Activated CD4-positive, alpha-beta T cell treated with anti-CD3 and anti-CD28 coated beads, Interleukin-2, amount 50 U/mL, for 48 hours (primary cell): ENCODE results near the gene UBFD1.
"Not testable (repeated sequence)": the region's sequence is repeated elsewhere in the genome, so short reads cannot be mapped to it uniquely, and the experiment has no call there.

Experiments
- DNase-seq, 2 experiments: peaks; one replicate each; pipeline ENCODE4 v3.0.0-alpha.2; 2020

Gene UBFD1

GRCh38 chr16:23570992-23571632 is 13.6 kb downstream of the UBFD1 start:
- DNase-seq = no peak

GRCh38 chr16:23571895-23572294 is 14.4 kb downstream of the UBFD1 start:
- no peak for DNase-seq

DNA sequence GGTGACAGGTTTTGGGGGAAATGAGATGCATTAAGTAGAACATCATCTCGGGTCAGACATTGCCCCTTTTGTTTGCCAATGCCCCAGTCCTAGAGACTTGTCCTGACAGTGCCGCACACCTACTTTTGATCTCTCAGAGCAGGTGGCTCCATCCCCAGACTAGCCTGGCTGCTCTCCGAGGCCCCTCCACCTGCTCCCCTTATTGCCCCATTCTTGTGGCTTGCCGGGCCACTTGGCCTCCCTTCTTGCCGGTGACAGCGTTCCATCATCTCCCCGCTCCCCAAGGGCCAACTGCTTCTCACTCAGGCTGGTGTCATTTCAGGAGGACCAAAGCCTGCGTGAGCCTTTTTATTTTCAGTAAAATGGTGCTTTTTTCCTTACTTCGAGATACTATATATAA is 14.9 kb downstream of the UBFD1 start:
- DNase-seq = no peak

- no peak for DNase-seq
These were observed 16.3 kb downstream of the UBFD1 start for GRCh38 chr16:23573817-23574216.

DNA sequence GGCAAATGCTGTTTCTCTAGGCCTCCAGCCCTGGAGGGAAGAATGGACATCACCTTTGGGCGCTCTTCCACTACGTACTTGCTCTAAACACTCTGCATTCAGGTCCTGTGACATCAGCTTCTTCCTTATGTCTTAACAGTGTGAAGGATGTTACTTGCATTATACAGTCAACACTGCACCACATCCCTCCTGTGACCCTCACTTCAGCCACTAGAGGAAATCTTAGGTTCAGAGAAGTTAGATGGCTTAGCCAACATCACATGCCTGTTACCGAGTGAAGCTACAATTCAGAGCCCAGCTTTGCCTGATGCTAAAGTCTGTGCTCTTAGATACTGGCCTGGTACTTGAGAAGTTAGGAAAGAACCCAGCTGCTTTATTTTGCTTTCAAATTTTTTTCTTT is 18.3 kb downstream of the UBFD1 start:
- no peak for DNase-seq

- no peak for DNase-seq
These were observed 20.0 kb downstream of the UBFD1 start for GRCh38 chr16:23577493-23577892.

DNA sequence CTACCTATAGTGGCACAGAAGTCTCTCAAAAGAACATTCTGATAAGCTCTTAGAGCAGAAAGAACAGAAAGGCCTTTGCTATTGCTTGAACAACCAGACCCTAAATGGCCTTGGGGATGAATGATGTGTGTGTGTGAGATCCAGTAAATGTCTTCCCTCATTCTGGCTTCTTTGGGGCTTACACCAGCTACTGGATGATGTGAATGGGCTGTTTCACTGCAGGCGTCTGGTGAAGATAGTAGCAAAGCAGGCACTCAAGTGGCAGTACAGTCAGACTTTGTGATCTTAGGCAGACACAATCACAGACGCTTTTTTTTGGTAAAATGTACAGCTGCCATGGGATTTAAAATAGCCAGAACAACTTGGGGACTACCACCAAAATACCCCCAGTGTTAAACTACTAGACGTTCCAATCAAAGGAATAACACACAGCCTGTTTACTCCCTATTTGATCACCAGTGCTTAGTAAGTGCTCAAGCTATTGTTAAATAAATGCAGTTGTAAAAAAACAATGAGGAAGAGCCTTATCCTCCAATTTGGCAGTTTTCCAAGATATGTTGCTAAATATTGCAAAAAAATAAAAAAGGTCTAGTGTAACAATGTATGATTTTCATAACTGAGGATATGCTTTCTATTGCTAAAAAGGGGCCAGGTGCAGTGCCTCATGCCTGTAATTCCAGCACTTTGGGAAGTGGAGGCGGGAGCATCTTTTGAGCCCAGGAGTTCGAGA is 20.7 kb downstream of the UBFD1 start:
- DNase-seq = no peak

GRCh38 chr16:23579371-23579770 is 21.8 kb downstream of the UBFD1 start:
- no peak for DNase-seq

GRCh38 chr16:23580391-23580790 is 22.9 kb downstream of the UBFD1 start:
- DNase-seq = no peak

- DNase-seq = no peak
These were observed 24.2 kb downstream of the UBFD1 start for GRCh38 chr16:23581764-23582163.

GRCh38 chr16:23583271-23583670 is 25.7 kb downstream of the UBFD1 start:
- DNase-seq = not testable (repeated sequence)

DNA sequence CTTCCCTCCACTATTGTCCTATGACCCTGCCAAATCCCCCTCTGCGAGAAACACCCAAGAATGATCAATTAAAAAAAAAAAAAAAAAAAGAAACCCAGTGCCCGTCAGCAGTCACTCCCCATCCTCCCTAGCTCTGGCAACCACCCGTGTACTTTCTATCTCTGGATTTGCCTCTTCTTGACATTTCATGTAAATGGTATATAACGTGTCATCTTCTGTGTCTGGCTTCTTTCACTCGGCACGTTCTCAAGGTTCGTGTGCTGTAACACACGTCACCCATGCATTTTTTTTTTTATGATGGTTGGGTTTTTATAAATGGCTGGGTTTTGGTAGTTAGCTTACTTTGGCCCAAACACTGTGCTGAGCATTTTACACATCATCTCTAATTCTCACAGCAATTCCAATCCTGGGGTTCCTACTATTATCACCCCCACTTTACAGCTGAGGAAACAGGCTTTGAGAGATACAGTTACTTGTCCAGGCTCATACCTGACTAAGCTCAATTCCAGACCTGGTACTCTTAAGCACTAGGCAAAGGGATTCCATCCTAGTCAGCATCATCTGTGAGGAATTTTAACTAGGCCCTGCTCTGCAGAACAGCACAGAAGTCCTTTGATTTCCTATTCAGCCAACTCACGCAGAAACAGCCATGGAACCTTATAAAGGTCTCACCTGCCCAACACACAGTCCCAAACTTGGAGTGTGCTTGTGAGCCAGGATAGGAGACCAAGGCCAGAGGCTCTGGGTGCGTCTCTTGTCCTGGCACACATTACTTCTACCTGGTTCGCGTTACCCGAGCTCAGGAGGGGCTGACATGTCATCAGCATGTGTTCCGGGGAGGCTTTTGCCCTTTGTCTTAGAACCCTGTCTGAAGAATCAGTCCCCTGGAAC is 26.9 kb downstream of the UBFD1 start:
- no peak for DNase-seq

GRCh38 chr16:23587726-23588125 is 30.2 kb downstream of the UBFD1 start:
- DNase-seq = no peak

DNA sequence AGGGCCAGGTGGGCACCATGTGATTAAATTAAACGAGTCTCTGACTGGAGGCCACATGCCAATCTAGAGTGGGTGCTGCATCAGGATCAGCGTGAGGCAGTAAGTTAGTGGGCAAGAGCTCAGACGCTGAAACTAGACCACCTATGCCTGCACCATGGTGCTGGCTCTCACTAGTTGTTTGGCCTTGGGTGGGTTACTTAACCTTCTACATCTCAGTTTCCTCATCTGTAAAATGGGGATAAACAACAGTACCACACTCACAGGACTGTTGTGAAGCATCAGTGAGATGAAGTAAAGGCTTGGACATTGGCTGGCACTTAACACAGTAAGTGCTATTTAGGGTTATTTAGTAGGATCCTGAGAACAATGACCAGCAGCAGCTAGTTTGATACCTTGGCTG is 32.7 kb downstream of the UBFD1 start:
- no peak for DNase-seq

DNA sequence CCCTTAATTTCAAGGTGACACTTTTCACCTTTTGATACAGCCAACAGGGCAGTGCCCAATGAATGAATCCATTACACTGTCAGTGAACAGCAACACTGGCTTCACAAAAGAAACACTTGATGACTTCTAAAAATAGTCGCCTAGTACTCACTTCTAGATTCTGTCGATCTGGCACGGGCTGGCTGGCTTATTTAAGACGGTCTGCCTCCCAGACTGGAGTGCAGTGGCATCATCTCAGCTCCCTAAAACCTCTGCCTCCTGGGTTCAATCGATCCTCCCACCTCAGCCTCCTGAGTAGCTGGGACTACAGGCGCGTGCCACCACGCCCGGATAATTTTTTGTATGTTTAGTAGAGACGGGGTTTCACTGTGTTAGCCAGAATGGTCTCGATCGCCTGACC is 36.7 kb downstream of the UBFD1 start:
- DNase-seq = no peak

DNA sequence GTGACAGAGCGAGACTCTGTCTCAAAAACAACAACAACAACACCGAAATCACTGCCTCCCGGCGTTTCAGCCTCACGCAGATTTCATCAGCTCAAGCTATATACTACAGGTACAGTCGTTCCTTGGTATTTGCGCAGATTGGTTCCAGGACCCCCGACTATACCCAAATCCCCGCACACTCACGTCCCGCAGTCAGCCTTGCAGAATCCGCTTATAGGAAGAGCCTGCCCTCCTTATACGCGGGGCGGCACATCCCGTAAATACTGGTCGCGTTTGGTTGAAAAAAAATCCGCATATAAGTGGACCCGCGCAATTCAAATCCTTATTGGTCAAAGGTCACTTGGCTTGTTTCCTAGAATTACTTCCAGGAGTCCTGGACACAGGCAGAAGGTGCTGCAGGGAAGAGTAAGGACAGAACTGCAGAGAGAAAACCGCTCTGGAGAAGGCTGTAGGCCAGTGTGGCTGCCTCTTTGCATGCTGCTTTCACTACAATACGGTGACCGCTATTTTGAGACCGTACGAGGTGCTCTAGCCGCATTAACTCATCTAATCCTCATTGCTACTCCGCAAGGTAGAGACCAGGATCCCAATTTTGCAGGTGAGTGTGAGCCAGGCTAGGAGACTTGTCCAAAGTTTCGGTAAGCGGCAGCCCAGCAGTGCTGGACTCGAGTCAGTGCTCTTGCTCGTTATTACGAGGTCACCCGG is 37.9 kb downstream of the UBFD1 start:
- DNase-seq = no peak

DNA sequence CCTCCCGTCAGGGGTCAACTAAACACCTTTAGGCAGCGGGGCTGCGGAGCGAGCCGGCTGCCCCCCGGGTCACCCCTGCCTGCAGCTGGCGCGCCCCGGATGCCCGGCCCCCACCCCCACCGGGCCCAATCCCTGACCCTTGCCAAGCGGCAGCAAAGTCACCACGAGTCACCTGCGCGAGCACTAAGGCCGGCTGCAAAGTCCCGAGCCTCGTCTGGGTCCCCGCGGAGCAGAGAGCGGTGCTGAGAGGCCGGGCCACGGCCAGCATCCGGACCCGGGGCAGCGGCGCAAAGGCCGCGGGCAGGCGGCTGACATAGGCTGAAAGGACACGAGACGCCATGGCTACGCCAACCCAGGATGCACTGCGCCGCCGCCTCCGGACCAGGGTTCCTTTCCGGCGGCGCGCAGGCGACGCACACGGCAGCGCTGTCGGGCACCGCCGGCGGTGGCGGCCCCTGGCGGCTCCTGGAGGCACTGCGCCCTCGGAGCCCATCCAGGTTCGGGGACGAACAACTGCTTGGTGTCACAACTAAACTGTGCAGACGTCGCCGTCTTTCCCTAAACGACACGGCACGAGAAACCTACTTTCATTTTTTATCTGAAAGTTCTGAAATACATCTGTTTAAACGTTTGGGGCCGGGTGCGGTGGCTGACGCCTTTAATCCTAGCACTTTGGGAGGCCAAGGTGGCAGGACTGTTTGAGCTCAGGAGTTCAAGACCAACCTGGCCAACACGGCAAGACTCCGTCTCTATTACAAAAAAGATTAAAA is 38.6 kb downstream of the UBFD1 start, which contains the start of gene NDUFAB1:
NDUFAB1 (minus strand) TSS at position 366 of the 770 bp plus-strand sequence; CDS start at position 340, 26 bp downstream.
- peak; percentile 91 to 93 for DNase-seq

- DNase-seq = peak; percentile 7 to 16
These were observed 39.7 kb downstream of the UBFD1 start for GRCh38 chr16:23597003-23597756.

DNA sequence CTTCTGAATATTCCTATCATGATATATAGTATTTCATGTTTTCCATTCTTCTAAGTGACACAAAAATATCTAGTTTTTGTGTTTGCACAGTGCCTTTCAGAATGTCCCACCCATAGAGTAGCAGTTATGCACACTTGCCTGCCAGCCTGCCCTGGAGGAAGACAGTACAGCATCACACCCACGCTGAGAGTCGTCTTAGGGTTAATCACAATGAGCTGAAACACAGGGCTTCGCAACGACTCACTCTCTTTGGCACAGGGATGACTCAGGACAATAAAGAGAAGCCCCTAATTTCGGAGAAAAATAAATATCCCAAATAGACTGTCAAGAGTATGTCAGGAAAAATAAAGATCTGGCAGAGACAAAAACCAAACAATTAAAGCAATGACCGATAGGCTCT is 50.2 kb downstream of the UBFD1 start:
- DNase-seq = no peak

DNA sequence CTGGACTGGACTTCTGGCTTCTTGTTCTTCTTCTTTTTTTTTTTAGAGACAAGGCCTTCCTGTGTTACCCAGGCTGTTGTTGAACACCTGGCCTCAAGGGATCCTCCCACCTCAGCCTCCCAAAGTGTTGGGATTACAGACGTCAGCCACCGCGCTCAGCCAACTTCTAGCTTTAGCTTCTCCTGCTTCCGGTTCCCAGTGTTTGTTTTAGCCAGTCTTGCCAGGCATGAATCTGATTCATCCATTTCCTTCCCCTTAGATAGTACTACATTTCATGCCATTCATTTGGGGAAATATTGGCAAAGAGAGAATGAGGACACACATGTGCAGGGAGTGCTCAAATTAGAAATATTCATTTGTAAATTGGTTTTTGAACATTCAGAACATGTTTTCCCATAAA is 50.7 kb downstream of the UBFD1 start:
- no peak for DNase-seq

DNA sequence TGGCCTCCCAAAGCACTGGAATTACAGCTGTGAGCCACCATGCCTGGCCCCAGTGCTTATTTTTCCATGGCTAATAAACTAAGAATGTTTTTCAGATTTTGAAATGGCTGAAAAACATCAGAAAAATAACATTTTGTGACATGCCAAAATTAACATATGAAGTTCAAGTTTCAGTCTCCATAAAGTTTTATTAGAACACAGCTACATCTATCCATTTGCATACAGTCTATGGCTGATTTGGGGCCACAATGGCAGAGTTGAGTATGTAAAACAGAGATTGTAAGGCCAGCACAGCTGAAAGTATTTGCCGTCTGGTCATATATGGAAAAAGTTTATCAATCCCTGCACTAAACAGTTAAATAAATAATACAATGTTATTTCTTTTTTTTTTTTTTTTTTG is 52.4 kb downstream of the UBFD1 start:
- DNase-seq = no peak
